ENCODE results near the gene CNTROB.

CNTROB gene, protein sequence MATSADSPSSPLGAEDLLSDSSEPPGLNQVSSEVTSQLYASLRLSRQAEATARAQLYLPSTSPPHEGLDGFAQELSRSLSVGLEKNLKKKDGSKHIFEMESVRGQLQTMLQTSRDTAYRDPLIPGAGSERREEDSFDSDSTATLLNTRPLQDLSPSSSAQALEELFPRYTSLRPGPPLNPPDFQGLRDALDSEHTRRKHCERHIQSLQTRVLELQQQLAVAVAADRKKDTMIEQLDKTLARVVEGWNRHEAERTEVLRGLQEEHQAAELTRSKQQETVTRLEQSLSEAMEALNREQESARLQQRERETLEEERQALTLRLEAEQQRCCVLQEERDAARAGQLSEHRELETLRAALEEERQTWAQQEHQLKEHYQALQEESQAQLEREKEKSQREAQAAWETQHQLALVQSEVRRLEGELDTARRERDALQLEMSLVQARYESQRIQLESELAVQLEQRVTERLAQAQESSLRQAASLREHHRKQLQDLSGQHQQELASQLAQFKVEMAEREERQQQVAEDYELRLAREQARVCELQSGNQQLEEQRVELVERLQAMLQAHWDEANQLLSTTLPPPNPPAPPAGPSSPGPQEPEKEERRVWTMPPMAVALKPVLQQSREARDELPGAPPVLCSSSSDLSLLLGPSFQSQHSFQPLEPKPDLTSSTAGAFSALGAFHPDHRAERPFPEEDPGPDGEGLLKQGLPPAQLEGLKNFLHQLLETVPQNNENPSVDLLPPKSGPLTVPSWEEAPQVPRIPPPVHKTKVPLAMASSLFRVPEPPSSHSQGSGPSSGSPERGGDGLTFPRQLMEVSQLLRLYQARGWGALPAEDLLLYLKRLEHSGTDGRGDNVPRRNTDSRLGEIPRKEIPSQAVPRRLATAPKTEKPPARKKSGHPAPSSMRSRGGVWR

DNA sequence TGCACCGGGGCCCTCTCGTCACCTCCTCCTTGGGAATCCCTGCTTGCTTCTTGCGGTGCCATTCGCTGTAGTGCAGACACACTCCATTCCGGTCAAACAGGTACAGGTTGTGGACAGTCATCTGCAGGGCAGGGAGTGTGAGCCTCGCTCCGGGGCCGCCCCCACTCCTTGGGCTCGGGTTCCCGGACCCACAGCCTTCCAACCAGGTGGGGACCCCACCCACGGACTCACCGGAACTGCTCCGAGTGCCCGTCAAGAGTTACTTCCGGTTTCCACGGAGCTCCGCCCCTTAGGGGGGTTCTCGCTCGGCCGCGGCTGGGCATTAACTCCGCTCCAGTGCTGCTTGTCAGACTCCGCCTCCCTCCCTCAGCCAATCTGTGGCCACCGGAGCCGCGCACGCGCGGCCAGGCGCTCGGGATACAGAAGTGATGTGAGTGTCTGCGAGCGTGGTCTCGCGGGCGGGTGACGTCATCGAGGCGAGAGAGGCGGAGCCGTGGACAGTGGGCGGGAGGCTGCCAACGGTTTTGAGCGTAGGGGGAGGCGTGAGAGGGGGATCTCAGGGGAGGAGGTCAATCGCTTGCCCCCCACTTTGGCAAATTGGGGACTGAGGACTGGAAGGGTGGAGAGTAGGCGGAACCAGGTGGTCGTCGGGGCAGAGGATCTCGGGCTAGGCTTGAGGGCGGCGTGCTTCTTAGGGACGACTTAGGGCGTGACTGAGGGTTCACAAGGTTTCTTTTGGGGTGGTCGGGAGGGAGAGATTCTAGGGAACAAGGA lies at the start of gene CNTROB, which contains the start of gene TRAPPC1:
TSS of gene CNTROB (plus strand) at position 498 of the 774 bp plus-strand sequence. CDS start 874 bp downstream, outside the sequence.
TSS of gene TRAPPC1 (minus strand) at position 238 of the 774 bp plus-strand sequence. CDS start at position 121, 117 bp downstream.
- Mint-ChIP-seq H3K4me1 (ENCODE audit: low read depth) (peaks cover 45% of the 10 kb centered on the region), H3K4me3 (peak within 1 kb of the TSS; percentile 100), H3K27ac (peak within 1 kb of the TSS; percentile 100), H3K36me3 (ENCODE audit: low read depth) (peaks cover 19% of the 10 kb centered on the region), H3K9me3 (no peaks in the 10 kb centered on the region), H3K27me3 (ENCODE audit: low read depth) (no peaks in the 10 kb centered on the region)

DNA sequence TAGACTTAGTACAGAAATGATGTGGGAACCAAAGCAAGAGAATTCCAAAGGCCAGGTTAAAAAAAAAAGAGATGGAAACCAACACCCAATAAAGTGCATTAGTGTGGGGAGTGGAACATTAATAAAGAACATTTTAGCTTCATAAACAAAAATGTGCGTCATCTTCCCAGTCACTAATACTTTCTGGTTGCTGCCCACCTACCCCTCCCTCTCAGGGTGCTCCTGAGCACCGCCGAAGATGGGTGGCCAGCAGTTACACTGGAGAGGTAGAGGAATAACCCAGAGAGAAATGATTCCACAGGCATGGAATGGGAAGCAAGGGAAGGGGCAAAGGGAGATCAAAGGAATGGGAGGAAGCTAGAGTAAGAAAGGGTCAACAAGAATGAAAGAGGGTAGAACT lies 49.4 kb upstream of the CNTROB start:
- H3K36me3 Mint-ChIP-seq (ENCODE audit: low read depth) = no peaks in the 10 kb centered on the region
- H3K4me3 Mint-ChIP-seq = no peak overlapping the region
- H3K4me1 Mint-ChIP-seq (ENCODE audit: low read depth) = no peaks in the 10 kb centered on the region
- no peaks in the 10 kb centered on the region for H3K27me3 Mint-ChIP-seq (ENCODE audit: low read depth)
- no peak overlapping the region for H3K27ac Mint-ChIP-seq
- no peaks in the 10 kb centered on the region for H3K9me3 Mint-ChIP-seq

DNA sequence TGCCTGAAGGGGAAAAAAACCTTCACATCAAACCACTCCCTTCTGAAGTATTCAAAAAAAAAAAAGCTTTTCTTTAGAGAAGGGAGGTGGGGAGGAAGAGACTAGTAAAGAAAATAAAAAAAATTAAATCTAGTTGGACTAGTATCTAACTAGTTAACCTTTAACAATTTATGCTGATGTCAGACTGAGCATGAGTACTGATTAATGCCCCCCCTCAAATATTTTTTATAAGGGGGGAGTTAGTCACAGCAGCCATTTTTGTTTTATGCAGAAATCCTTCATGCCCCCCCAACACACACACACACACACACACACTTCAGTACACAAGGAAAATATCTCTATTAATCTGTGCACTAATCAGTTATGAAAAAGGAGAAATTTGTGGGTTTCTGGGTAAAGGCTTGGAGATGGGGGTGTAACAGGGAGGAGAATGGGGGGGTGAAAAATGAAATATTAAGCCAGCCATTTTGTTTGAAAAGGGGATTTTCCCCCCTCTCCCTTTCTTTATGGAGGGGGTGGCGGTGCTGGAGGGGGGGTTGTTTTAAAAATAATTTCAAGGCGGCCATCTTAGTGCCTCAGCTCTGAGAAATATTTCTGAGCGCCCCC lies 48.1 kb upstream of the CNTROB start:
- Mint-ChIP-seq H3K4me3 (peak overlapping the region; percentile 56), H3K4me1 (ENCODE audit: low read depth) (no peaks in the 10 kb centered on the region), H3K9me3 (no peaks in the 10 kb centered on the region), H3K27ac (peak overlapping the region; percentile 69), H3K27me3 (ENCODE audit: low read depth) (no peaks in the 10 kb centered on the region), H3K36me3 (ENCODE audit: low read depth) (no peaks in the 10 kb centered on the region)

DNA sequence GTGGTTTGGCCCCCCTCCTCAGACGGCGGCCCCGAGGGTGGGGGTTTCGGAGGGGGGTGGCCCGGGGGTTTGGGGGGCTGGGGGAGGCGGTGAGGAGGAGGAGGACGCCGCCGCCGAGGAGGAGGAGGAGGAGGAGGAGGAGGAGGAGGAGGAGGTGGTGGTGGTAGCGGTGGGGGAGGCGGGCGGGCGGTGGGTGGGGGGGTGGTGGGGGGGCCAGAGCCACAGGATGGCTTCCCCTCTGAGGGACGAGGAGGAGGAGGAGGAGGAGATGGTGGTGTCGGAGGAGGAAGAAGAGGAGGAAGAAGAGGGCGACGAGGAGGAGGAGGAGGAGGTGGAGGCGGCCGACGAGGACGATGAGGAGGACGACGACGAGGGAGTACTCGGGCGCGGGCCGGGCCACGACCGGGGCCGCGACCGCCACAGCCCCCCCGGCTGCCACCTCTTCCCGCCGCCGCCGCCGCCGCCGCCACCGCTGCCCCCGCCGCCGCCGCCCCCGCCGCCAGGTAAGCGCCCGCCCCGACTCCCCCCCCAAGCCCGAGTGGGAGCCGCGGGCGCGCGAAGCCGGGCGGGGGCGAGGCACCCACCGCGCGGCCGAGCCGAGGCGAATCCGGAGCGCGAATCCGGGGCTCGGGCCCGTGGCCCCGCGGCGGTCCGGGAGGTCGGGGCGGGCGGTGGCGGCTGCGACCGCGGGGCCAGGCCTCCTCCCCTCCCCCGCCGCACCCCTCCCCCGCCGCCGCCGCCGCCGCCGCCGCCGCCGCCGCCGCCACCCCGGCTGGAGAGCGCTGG lies 47.2 kb upstream of the CNTROB start:
- H3K4me3 Mint-ChIP-seq = peak overlapping the region; percentile 76
- H3K27me3 Mint-ChIP-seq (ENCODE audit: low read depth) = no peaks in the 10 kb centered on the region
- peaks cover 4% of the 10 kb centered on the region for H3K4me1 Mint-ChIP-seq (ENCODE audit: low read depth)
- H3K27ac Mint-ChIP-seq = peak overlapping the region; percentile 82
- H3K9me3 Mint-ChIP-seq = no peaks in the 10 kb centered on the region
- no peaks in the 10 kb centered on the region for H3K36me3 Mint-ChIP-seq (ENCODE audit: low read depth)

DNA sequence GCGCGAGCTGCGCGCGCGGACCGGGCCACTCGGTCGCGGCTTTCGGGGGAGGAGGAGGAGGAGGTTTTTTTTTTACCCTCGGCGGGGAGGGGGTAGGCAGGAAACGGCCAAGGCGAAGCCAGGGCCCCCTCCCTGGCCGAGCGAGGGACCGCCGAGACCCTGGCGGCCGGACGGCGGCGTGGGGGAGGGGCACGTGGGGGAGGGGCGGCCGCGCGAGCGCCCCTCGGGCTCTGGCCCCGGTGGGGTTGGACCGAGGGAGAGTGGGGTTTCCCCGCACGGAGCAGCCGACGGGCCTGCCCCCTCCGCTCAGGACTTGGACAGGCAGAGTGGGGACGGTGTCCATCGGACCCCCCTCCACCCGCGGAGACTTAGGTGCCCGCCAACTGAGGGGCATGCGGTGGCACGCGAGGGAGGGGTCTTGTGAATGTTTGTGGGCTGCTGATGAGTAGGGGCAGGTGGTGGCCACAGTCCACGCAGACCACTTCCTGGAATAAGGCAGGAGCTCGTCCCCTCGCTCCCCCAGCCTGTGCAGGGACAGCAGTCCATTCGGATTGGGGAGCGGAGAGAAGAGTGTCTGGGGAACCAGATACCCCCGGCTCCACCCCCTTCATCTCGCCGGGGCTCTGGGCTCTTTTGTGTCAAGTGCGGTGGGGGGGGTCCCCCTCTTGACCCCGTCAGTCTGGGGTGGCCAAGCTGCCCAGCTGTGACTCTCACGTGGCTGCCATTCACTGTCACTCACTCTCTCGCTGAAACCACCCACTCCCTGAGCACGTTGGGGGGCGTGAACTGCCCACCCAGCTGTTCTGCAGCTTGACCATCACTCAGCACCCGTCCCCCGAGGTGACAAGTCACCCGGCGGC lies 46.4 kb upstream of the CNTROB start:
- H3K4me1 Mint-ChIP-seq (ENCODE audit: low read depth) = peaks cover 6% of the 10 kb centered on the region
- H3K27ac Mint-ChIP-seq = no peak overlapping the region
- H3K36me3 Mint-ChIP-seq (ENCODE audit: low read depth) = peaks cover 4% of the 10 kb centered on the region
- no peaks in the 10 kb centered on the region for H3K9me3 Mint-ChIP-seq
- H3K4me3 Mint-ChIP-seq = peak overlapping the region; percentile 43
- no peaks in the 10 kb centered on the region for H3K27me3 Mint-ChIP-seq (ENCODE audit: low read depth)

DNA sequence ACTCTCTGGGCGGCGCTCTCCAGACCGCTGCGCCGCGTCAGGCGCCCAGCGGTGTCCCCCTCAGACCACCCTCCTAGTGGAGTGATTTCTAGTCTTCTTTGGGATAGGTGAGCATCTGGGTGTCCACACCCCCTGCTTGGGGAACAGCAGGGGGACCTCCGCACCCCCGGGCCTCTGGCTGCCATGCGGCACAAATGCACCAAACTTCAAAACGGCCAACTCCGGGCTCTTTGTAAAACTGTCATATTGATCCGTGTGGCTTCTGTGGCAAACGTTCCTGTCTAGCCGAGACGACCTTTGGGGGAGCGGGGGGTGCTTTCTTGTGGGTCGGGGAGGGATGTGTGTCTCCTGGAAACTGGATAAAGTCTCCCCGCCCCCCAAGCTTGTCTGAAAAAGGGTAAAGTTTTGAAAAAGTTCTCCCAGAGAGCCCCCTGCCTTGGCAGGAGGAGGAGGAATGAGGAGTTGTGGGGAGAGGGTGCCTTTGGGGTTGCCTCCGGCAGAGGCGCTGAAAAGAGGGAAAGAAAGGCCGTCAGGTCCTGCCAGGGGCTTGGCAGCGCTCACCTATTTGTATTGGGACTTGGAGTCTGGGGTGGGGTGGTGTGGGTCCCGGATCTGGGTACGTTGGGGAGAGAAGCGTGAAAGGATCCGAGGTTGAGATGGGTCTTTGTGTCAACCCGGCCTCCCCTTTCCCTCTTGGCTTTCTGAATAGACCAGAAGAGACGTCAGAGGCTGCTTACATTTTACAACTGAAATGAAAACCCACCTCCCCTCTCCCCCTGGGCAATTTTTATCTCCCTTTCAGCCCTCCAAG lies 45.6 kb upstream of the CNTROB start:
- Mint-ChIP-seq H3K36me3 (ENCODE audit: low read depth) (peaks cover 6% of the 10 kb centered on the region), H3K27me3 (ENCODE audit: low read depth) (no peaks in the 10 kb centered on the region), H3K4me1 (ENCODE audit: low read depth) (peaks cover 6% of the 10 kb centered on the region), H3K9me3 (no peaks in the 10 kb centered on the region), H3K27ac (no peak overlapping the region), H3K4me3 (no peak overlapping the region)

DNA sequence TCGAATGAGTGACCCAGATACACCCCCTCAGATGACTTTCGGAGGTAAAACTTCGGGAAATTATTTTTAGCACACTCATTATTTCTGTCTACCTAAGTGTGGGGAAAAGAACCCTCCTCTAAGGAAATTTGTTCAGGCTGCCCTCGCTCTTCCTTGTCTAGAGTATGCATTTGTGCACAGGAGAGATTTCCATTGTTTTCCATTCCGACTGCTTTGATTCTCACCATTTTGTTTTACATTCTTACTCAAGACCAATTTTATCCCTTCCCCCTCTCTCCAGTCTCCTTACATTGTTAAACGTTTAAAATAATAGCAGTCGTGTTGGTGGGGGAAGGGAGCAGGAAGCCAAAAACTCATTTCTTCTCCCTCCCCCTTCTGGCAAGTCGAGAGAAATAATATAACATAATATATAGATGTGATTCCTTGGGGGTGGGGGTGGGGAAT lies 44.9 kb upstream of the CNTROB start:
- no peak overlapping the region for H3K4me3 Mint-ChIP-seq

DNA sequence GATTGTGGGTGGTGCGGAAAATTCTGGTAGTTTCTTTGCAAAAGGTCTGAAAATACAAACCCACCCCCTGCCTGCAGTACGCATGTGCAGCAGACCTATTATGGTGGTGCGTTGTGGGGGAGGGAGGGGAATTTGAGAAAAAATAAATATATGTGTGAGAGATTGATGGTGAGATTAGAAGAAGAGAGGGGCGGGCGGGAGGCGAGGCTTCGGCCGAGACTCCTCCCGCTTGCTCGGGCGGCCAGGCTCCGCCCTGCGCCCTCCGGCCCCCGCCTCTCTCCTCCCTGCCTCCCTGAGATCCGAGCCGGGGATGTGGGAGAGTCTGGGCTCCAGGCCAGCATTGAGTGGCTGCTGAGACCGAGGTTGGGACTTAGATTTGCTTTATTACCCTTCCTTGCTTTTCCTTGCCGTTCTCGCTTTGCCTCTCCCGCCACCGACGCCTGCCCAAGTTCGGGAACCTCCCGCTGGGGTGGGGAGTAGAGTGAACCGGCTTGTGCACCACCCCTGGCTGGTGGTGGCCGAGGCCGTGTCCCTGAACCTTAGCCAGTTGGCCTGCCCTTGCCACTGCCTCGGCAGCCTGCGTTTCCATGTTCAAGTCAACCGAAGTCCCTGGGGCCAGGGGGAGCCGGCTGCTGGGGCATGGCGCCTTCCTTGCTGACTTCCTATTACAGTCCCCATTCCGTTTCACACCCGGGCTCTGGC lies 44.4 kb upstream of the CNTROB start:
- Mint-ChIP-seq H3K4me3 (no peak overlapping the region), H3K9me3 (no peaks in the 10 kb centered on the region), H3K4me1 (ENCODE audit: low read depth) (peaks cover 9% of the 10 kb centered on the region), H3K36me3 (ENCODE audit: low read depth) (peaks cover 11% of the 10 kb centered on the region), H3K27me3 (ENCODE audit: low read depth) (no peaks in the 10 kb centered on the region), H3K27ac (no peak overlapping the region)

More for the DNA sequence above, 44.9 kb upstream of the CNTROB start:
- Mint-ChIP-seq H3K27ac (no peak overlapping the region), H3K9me3 (no peaks in the 10 kb centered on the region), H3K36me3 (ENCODE audit: low read depth) (peaks cover 10% of the 10 kb centered on the region), H3K4me1 (ENCODE audit: low read depth) (peaks cover 8% of the 10 kb centered on the region), H3K27me3 (ENCODE audit: low read depth) (no peaks in the 10 kb centered on the region)

DNA sequence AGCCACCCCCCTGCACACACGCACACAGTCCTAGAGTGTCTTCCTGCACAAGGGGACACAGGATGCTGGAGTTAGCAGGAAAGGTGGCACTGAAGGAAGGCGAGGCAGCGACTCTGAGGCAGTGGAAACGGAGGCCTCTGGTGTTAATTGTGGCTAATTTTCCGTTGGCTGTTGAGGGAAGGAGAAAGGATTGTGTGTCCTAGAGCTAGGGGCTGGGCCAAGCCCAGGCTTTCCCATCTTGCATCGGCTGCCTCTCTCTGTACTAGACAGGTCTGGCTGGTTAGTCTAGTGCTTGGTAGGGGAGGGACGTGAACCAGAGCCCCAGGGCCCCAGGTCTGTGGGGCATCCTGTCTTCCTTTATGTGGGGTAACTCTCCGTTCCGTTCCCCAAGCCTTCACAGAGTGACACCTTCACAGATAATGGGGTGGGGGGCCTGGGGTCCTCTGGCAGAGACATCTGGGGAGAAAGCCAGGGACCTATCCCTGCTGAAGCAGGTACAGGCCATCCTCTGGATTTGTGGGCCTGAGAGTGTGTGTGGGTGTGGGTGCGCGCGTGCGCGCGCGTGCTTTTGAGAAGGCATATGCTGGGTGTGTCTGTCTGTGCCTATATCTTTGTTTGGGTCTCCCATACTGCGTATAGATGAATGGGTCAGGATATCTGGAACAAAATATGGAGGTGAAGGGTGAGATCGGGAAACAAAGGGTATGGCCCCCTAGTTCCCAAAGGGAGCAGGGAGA lies 43.7 kb upstream of the CNTROB start, which contains the start of gene CHD3:
TSS of gene CHD3 (plus strand) at position 606 of the 737 bp plus-strand sequence. CDS start 212 bp downstream, outside the sequence.
- Mint-ChIP-seq H3K4me1 (ENCODE audit: low read depth) (peaks cover 9% of the 10 kb centered on the region), H3K36me3 (ENCODE audit: low read depth) (peaks cover 11% of the 10 kb centered on the region), H3K27ac (no peak within 1 kb of the TSS), H3K27me3 (ENCODE audit: low read depth) (no peaks in the 10 kb centered on the region), H3K4me3 (no peak within 1 kb of the TSS), H3K9me3 (no peaks in the 10 kb centered on the region)

DNA sequence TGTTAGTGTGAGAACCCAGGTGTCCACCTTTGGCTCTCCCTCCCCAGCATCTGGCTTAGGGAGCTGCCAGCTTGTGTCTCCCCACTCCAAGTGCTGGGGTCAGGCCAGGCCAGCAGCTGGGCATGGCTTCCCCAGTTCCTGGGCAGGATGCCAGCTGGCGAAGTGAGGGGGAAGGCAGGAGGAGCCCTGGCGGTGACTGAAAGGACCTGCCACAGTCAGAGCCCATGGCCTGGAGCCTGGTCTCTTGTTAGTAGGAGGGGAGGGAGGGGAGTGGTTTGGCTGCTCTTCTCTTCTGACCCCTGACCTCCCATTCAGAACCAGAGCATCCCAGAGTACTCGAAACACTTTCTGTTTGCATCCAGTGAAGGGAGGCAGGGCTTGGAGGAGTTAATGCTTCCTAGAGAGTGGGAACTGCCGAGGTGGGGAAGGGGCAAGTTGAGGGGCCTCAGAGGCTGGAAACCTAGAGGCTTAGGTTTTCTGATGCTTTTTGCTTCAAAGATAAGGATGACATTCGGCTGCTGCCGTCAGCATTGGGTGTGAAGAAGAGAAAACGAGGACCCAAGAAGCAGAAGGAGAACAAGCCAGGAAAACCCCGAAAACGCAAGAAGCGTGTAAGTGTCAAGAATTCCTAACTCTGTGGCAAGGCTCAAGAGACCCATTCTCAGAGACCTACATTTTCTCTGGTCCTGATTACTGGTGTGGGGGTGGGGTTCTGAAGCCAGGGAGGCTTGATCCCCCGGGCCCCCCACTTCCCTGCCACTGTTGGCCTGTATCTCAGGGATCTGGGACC lies 42.6 kb upstream of the CNTROB start:
- H3K27me3 Mint-ChIP-seq (ENCODE audit: low read depth) = no peaks in the 10 kb centered on the region
- peaks cover 19% of the 10 kb centered on the region for H3K36me3 Mint-ChIP-seq (ENCODE audit: low read depth)
- no peak overlapping the region for H3K27ac Mint-ChIP-seq
- peaks cover 9% of the 10 kb centered on the region for H3K4me1 Mint-ChIP-seq (ENCODE audit: low read depth)
- H3K9me3 Mint-ChIP-seq = no peaks in the 10 kb centered on the region
- H3K4me3 Mint-ChIP-seq = no peak overlapping the region

All from T-helper 1 cell treated with Interleukin-12 subunit alpha and Interleukin-12 subunit beta and Interleukin-4 antibody, amounts not matched to agents 30 μg/mL and 1 μg/mL, for 36 hours (primary cell).